GM12878 (cell line): ENCODE measurements around the gene PLEKHO1. TPM values are rescaled to one million over a fixed set of nuclear protein-coding genes. Genes with fewer than 3 reads are reported as not detected.
A peak's percentile ranks its signal among the peaks of the same experiment; 100 is the strongest.

Experiments
- BCL3 ChIP-seq: IDR thresholded peaks from 2 replicates; pipeline ENCODE4 v1.6.1; 2011; ENCODE audit warnings: borderline replicate concordance, low read depth, mild to moderate bottlenecking, moderate library complexity, low read length; ENCODE audit not compliant: insufficient read depth, poor library complexity, severe bottlenecking
- CBX5 ChIP-seq: sonication (generic); IDR thresholded peaks from 2 replicates; pipeline ENCODE4 v1.6.1; 2016; ENCODE audit warnings: low read depth, moderate library complexity, mild to moderate bottlenecking, inconsistent platforms
- CREM ChIP-seq: IDR thresholded peaks from 2 replicates; pipeline ENCODE4 v1.6.1; 2014; ENCODE audit warnings: antibody characterized with exemption, low read depth
- E2F8 ChIP-seq: fragments of 450-650 bp; IDR thresholded peaks from 2 replicates; pipeline ENCODE4 v1.6.1; 2018; ENCODE audit warnings: mild to moderate bottlenecking, low read depth, moderate library complexity; ENCODE audit not compliant: partially characterized antibody
- E4F1 ChIP-seq: fragments of 450-650 bp; IDR thresholded peaks from 2 replicates; pipeline ENCODE4 v1.6.1; 2018; ENCODE audit warnings: borderline replicate concordance, mild to moderate bottlenecking; ENCODE audit not compliant: partially characterized antibody
- EZH2 ChIP-seq: IDR thresholded peaks from 2 replicates; pipeline ENCODE4 v1.6.1; 2012; ENCODE audit warnings: low read depth, mild to moderate bottlenecking, control low read depth, inconsistent platforms, low read length, borderline replicate concordance; ENCODE audit not compliant: control insufficient read depth
- GATAD2B ChIP-seq: fragments of 450-650 bp; conservative IDR thresholded peaks from 2 replicates; pipeline ENCODE4 v1.6.1; 2017; ENCODE audit warnings: low read depth, mild to moderate bottlenecking, moderate library complexity
- KAT2A ChIP-seq: conservative IDR thresholded peaks from 2 replicates; pipeline ENCODE4 v1.6.1; 2011; ENCODE audit warnings: low read depth, low read length; ENCODE audit not compliant: control insufficient read depth
- KDM1A ChIP-seq: fragments of 200-600 bp; sonication (generic); IDR thresholded peaks from 2 replicates; pipeline ENCODE4 v1.6.1; 2016; ENCODE audit warnings: borderline replicate concordance
- MEF2A ChIP-seq: IDR thresholded peaks from 2 replicates; pipeline ENCODE4 v1.6.1; 2011; ENCODE audit warnings: low read depth, mild to moderate bottlenecking, low read length, moderate library complexity; ENCODE audit not compliant: insufficient read depth
- NFIC ChIP-seq: IDR thresholded peaks from 2 replicates; pipeline ENCODE4 v1.6.1; 2012; ENCODE audit warnings: low read depth, mild to moderate bottlenecking, inconsistent platforms, low read length, moderate library complexity
- NR2F1 ChIP-seq: fragments of 450-650 bp; conservative IDR thresholded peaks from 2 replicates; pipeline ENCODE4 v1.6.1; 2017; ENCODE audit warnings: mild to moderate bottlenecking
- RAD21 ChIP-seq: IDR thresholded peaks from 2 replicates; pipeline ENCODE4 v1.6.1; 2011; ENCODE audit warnings: mild to moderate bottlenecking, low read depth, low read length, moderate library complexity; ENCODE audit not compliant: insufficient read depth
- RAD51 ChIP-seq: fragments of 450-650 bp; IDR thresholded peaks from 2 replicates; pipeline ENCODE4 v1.6.1; 2016; ENCODE audit warnings: moderate library complexity, mild to moderate bottlenecking, inconsistent platforms
- RB1 ChIP-seq: fragments of 450-650 bp; formaldehyde crosslinking; IDR thresholded peaks from 2 replicates; pipeline ENCODE4 v1.6.1; 2017; ENCODE audit warnings: mild to moderate bottlenecking, borderline replicate concordance
- SIN3A ChIP-seq: IDR thresholded peaks from 2 replicates; pipeline ENCODE4 v1.6.1; 2012; ENCODE audit warnings: low read depth, low read length, improper control_type of control experiment
- SMC3 ChIP-seq: IDR thresholded peaks from 2 replicates; pipeline ENCODE4 v1.6.1; 2011; ENCODE audit warnings: low read length, improper control_type of control experiment, borderline replicate concordance
- SP1 ChIP-seq: IDR thresholded peaks from one replicate; pipeline ENCODE4 v1.6.1; 2011; ENCODE audit warnings: low read depth, low read length
- TCF12 ChIP-seq: IDR thresholded peaks from 2 replicates; pipeline ENCODE4 v1.6.1; 2011; ENCODE audit warnings: low read depth, mild to moderate bottlenecking, low read length
- ZNF217 ChIP-seq: fragments of 450-650 bp; IDR thresholded peaks from 2 replicates; pipeline ENCODE4 v1.6.1; 2017; ENCODE audit warnings: antibody characterized with exemption, mild to moderate bottlenecking
- ZNF622 ChIP-seq: fragments of 450-650 bp; IDR thresholded peaks from 2 replicates; pipeline ENCODE4 v1.6.1; 2017; ENCODE audit warnings: mild to moderate bottlenecking, inconsistent platforms
- polyA plus RNA-seq, 11 experiments: library from polyadenylated mRNA; depleted of rRNA in 4 of 11; unstranded in 6 of 11; stranded (reverse) in 5 of 11; fragments of >200 nt; fragmentation: Nextera tagmentation in 4 of 11; fragmentation: Illumina TruSeq in 1 of 11; extraction: Ambion mirVana in 4 of 11; extraction: Trizol in 1 of 11; gene quantifications; 1 replicate in 1 of 11; 2 replicates in 10 of 11; pipeline versions ENCODE4 v1.2.1 to v1.2.3, GENCODE V29; 2011 to 2016; ENCODE audit warnings: inconsistent platforms in 2 of 11, missing spikeins in 2 of 11, low read depth in 1 of 11
- total RNA-seq, 4 experiments: library from RNA; depleted of rRNA in 3 of 4; stranded (reverse); fragments of >200 nt in 3 of 4; fragmentation: Illumina TruSeq in 1 of 4; extraction: Trizol in 1 of 4; gene quantifications; 2 replicates each; pipeline versions ENCODE4 v1.2.1 to v1.2.3, GENCODE V29; 2013 to 2021
- TF ChIP-seq, protein P1 (sequence below): IDR thresholded peaks from 2 replicates; pipeline ENCODE4 v1.6.1; 2011; ENCODE audit warnings: mild to moderate bottlenecking, low read depth, low read length, moderate library complexity; ENCODE audit not compliant: insufficient replicate concordance

The PLEKHO1 gene
- total and polyA plus RNA-seq, 10 of the 15 experiments (the other 5 are each of a cell fraction or from before 2014, with no cell fraction given): 5.3 to 184 (median 88.8) TPM

- no peak for TF ChIP-seq E2F8
- TF ChIP-seq NR2F1: peak; percentile 32
- TF ChIP-seq TCF12: no peak
- TF ChIP-seq E4F1: no peak
- TF ChIP-seq KDM1A: no peak
- no peak for TF ChIP-seq MEF2A
- peak; percentile 49; the same call in 1 of the 2 replicates for TF ChIP-seq ZNF217
- peak; percentile 40 for TF ChIP-seq CREM
- no peak for TF ChIP-seq EZH2
- no peak; the same call in 1 of the 2 replicates for TF ChIP-seq SIN3A
- TF ChIP-seq SP1: no peak
- no peak for TF ChIP-seq ZNF622
- no peak for TF ChIP-seq RAD51
- peak; percentile 29; the same call in 1 of the 2 replicates for TF ChIP-seq GATAD2B
- TF ChIP-seq RAD21: no peak
- TF ChIP-seq, protein P1, sequence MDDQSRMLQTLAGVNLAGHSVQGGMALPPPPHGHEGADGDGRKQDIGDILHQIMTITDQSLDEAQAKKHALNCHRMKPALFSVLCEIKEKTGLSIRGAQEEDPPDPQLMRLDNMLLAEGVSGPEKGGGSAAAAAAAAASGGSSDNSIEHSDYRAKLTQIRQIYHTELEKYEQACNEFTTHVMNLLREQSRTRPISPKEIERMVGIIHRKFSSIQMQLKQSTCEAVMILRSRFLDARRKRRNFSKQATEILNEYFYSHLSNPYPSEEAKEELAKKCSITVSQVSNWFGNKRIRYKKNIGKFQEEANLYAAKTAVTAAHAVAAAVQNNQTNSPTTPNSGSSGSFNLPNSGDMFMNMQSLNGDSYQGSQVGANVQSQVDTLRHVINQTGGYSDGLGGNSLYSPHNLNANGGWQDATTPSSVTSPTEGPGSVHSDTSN: no peak
- 0 out of 2 replicates have a peak, but pooled peaks have one; percentile 30 for TF ChIP-seq RB1
- 0 out of 2 replicates have a peak, but pooled peaks have one; percentile 9 for TF ChIP-seq CBX5
- no peak for TF ChIP-seq NFIC
- TF ChIP-seq SMC3: no peak
- TF ChIP-seq KAT2A: no peak
- TF ChIP-seq BCL3: no peak
Measured at GRCh38 chr1:150149271-150150132, at the start of gene PLEKHO1 (continued).
